HuH-7 (cell line): ENCODE results near the gene CALU.

Experiments
- DNase-seq: peaks from one replicate; pipeline ENCODE4 v3.0.0; 2011; ENCODE audit warnings: low spot score

CALU gene

GRCh38 chr7:128811631-128812430, 72.7 kb downstream of the CALU start:
- DNase-seq: no peak

- DNase-seq: no peak
These were observed 73.5 kb downstream of the CALU start for GRCh38 chr7:128812514-128813168.

DNA sequence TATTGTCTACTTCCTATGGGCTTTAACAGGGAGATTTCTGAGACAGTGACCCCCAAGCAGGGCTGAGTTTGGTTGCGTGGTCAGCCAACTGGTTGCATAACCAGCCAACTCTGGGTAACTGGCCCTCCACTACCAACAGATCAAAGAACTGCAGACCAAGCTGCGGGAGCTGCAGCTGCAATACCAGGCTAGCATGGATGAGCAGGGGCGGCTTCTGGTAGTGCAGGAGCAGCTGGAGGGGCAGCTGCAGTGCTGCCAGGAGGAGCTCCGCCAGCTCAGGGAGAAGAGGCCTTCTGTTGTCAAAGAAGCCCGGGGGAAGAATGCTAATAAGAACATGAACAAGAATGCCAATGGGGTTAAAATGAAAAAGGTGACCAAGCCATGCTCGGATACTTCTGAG, 75.3 kb downstream of the CALU start:
- DNase-seq: no peak

DNA sequence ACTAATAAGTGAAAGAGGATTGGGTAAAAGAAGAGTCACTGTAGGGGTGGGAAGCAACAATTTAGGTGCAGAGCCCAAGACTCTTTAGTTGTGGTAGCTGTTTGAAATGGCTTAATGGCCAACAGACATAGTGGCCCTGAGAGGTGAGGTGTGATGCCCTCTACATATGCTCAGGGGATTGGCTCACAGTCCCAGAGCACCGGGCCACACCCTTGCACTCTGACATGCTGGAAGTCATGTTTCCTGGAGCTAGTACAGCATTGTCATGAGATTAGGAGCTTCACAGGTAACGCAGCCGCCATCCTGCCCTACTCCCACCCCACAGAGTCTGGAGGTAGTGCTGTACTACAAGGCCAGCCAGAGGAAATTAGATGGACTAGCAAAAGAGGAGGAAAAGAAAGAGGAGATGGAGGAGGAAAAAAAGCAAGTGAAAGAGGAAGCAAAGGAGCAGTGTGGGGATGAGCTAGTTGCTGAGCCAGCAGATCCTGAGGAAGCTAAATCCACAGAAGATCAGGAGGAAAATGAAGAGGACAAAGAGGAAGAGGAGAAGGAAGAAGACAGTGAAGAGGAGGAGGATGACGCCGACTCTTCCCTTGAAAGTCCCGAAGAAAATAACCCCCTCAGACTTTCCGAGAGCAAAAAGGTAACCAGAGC, 76.3 kb downstream of the CALU start:
- DNase-seq: no peak

DNA sequence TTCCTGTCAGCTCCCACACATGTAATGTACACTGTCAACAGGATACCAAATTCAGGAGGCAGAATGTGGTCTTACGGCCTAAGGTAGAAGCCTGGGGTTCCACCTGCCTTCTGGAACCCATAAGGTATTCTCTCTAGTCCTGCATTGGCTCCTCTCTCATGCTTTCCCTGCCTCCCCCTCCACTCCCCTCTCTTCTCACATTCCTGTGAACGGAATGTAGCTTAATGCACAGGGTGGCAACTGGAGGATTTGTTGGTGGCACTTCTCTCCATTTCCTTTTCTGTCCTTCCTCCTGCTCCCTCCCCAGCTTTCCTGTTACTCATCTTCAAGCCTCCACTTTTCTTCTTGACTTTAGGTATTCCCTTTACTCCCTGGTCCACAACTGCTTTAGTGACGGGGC, 79.5 kb downstream of the CALU start:
- DNase-seq: no peak
